ENCODE data around the gene UBAP2L.
"Not testable (repeated sequence)": the region's sequence is repeated elsewhere in the genome, so short reads cannot be mapped to it uniquely, and the experiment has no call there.

UBAP2L gene

DNA sequence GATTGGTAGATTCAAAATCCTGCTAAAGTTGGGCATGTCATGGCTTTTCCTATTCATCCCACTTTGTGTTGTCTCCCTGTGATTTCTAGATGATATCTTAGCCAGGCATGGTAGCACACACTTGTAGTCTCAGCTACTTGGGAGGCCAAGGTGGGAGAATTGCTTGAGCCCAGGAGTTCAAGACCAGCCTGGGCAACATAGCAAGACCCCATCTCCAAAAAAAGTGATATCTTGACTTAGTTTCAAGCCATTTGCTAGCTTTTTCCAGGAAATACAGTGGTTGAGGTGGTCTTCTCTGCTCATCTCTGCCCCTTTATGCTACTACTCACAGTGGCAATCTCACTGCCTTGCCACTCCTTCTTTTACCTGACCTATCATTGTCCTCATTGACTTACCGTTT, 39.4 kb downstream of the UBAP2L start:
- DNase-seq = no peak

DNA sequence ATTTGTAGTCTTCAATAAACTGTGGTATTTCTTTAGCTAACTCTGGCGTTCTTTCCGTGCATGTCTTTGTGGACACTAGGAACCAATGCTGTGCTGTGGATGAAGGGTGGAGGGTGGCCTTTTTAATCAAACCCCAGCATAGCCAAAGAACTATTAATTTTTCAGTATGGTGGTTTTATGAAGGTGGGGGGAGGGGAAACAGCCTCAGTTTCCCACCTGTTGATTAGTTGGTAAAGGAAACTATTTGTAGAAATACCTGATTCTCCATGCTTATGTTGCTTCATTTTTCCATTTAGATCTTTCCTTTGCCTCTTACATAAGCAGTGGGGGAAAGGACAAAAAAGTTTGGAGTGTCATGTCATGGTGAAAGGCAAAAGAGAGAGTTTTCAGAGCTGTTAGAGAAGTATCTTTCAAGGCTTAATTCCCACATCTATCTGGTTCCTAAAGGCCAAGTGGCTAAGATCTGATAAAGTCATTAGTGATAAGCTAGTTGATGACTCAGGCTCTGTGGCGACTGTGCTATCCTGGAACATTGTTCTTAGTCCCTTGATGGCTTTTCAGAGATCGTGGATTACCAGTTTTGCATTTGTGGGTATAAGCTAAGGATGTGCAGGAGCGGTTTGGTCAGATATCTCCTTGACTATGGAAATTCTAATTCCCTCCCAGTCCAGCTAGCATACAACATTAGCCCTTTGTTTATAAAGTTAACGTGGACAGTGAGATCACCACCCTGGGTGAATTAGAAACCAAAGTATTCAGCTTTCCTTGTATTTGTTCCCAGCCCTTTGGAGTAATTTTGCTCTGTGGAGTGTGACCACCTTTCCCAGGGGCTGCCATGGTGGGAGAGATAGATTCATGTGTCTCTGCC, 42.9 kb downstream of the UBAP2L start:
- no peak for DNase-seq

DNA sequence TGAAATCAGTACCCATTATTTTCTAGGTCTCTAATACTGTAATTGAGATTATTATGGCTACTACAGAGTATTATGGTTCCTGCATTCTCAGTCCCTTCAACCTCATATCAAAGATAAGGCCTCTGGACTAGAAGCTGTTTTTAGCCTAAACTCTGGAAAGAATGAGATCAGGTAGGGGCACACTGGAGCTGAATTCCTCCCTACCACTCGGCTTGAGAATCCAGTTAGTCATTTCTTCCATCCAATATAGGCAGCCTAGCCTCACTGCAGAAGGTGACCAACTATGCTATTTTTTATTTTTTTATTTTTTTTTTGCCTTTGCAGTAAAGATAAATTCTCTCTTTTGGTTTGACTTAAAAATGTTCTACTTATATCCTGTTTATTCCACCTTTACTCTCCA, 43.7 kb downstream of the UBAP2L start:
- no peak for DNase-seq

DNA sequence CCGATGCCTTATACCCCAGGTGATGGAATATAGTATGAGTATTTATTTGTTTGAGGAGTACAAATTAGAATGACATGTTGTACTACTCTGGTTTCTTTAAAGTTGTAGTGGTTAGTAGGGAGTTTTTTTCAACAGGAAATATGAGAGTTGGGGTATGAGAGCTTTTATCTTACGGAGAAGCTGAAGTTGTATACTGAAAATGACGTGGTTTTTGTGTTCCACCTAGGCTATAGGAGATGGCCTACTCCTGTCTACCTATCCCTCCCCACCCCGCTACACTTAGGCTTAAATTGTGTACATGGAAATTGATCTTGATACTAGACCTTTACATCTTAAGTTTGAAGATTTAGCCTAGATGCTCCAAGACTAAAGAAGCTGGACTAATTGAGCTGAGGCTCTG, 44.8 kb downstream of the UBAP2L start:
- DNase-seq = no peak

DNA sequence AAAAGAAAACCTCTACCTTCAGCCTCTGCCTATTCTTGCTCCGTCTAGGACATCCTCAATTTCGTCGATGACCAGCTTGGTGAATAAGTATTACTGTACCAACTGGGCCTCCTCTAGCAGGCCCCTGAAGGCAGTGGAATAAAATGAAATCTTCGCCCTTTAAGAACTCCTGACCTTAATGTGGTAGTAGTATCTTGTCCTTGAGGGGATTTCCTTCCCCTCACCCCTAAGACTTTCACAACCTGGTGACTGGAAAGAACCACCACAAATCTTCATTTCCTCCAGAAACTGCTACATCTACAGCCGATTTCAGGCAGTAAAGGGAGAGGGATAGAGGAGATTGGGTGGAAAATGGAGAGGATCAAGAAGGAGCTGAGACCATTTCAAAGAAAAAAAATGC, 50.1 kb downstream of the UBAP2L start:
- no peak for DNase-seq

DNA sequence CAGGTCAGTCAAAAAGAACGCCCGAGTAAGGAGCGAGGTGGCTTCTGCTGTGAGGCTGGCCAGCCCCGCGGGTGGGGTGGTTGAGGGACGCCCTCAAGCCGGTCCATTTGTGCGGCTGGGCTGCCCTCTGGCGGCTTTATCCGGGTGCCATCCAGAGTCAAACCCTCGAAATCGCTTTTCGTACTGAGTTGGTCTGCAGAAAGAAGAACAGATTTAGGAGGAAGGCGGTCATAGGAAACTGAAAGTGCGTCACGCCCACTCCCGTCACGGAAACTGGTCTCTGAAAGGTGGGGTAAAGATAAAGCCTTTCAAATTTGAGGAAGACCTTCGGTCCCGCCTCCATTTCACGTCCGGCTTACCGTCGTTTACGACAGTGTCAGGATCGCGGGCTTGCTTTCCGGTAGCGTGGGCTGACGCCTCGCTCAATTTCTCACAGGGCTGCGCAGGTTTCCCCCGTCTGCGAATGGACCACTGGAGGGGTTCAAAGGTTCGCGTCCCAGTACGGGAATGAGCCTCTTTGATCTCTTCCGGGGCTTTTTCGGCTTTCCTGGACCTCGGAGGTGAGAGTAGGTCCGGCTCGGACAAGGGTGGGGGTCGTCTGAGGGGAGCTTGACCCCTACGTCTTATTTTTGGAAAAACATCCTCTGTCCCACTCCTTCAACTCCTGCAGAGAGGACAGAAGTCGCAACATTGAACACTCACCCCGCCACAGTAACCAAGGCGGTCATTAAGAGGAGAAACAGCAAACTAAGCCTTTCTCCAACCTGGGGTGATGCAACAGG, 51.7 kb downstream of the UBAP2L start, which contains the start of gene HAX1:
Gene HAX1 (plus strand): TSS at position 413 of the 782 bp plus-strand sequence. CDS start 95 bp downstream, at position 508.
- DNase-seq = peak; percentile 91

DNA sequence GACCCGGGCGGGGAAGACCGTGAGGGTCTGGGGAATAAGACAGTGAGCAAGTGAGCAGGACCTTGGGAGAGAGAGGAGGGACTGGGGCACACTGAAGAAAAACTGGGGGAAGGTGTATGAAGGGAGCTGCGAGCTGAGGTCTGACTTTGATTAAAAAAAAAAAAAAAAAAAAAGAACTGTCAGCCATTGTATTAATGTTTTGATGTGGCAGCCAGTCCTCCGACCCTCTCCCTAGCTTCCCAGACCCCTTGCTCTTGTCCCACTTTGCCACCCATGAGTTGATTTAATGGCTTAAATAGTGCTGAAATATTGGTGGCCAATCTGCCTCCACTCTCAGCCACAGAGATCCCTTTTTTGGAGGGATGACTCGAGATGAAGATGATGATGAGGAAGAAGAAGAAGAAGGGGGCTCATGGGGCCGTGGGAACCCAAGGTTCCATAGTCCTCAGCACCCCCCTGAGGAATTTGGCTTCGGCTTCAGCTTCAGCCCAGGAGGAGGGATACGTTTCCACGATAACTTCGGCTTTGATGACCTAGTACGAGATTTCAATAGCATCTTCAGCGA, 52.3 kb downstream of the UBAP2L start:
- no peak for DNase-seq

DNA sequence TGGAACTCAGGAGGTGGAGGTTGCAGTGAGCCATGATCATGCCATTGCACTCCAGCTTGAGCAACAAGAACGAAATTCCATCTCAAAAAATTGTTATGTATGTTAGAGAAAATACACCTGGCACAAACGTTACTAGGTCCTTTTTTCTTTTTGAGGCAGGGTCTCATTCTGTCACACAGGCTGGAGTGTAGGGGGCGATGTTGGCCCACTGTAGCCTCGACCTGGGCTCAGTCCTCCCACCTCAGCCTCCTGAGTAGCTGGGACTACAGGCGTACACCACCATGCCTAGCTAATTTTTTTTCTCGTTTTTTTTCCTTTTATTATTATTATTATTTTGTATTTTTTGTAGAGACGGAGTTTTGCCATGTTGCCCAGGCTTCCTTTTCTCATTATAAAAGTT, 56.0 kb downstream of the UBAP2L start:
- DNase-seq = no peak

DNA sequence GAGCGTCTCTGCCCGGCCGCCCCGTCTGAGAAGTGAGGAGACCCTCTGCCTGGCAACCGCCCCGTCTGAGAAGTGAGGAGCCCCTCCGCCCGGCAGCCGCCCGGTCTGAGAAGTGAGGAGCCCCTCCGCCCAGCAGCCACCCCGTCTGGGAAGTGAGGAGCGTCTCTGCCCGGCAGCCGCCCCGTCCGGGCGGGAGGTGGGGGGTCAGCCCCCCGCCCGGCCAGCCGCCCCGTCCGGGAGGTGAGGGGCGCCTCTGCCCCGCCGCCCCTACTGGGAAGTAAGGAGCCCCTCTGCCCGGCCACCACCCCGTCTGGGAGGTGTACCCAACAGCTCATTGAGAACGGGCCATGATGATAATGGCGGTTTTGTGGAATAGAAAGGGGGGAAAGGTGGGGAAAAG, 66.8 kb downstream of the UBAP2L start:
- not testable (repeated sequence) for DNase-seq

DNA sequence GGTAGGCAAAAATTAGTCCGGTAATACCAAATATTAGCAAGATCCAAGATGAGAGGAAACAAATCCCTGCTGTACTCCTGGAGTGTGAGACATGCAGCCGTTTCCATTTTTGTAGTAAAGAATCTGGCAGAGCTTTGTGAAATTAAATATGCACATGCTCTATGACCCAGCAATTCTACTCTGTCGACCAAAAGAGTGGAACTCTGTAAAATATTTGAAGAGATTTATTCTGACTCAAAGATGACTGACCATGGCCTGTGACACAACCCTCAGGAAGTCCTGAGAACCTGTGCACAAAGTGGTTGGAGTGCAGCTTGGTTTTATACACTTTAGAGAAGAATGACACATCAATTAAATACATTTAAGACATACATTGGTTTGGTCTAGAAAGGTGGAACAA, 67.9 kb downstream of the UBAP2L start:
- DNase-seq = no peak

DNA sequence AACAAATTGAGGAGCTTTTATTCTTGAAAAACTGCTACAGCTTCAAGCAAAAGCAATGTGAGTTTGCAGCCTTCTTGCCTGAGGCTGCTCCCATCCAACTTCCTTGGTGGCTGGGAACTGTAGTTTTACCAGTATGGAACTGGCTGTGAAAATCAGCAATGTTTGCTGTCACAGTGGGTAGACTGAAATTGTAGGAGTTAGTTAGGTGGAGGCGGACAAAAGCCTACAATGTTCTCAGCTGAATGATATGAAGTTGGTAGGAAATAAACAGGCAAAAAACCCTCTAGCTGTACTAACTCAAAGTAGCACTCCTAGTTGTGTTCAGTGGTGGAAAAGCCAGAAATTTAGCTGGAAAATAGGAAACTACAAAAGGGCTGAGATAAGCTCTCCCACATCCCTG, 70.2 kb downstream of the UBAP2L start:
- no peak for DNase-seq

DNA sequence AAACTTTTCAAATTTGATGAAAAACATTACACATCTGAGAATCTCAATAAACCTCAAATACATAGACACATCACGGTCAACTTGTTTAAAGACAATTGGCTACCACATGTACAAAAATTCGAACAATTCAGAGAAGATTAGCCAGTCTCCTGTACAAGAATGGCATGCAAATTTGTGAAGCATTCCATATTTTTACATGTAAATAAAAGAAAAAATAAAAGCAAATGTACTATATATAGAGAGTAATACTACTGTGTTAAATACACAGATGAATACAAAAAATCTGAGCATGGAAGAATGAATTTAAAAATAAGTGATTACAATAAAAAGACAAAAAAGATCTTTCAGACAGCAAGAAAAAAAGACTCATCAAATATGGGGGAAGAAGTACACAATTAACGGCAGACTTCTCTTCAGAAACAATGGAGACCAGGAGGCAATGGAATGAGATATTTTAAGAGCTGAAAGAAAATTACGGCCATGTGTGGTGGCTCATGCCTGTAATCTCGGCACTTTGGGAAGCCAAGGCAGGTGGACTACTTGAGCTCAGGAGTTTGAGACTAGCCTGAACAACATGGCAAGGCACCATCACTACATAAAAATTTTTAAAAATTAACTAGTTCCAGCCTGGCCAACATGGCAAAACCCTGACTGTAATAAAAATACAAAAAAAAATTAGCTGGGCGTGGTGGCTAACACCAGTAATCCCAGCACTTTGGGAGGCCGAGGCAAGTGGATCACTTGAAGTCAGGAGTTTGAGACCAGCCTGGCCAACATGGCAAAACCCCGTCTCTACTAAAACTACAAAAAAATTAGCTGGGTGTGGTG, 74.9 kb downstream of the UBAP2L start:
- DNase-seq = no peak

DNA sequence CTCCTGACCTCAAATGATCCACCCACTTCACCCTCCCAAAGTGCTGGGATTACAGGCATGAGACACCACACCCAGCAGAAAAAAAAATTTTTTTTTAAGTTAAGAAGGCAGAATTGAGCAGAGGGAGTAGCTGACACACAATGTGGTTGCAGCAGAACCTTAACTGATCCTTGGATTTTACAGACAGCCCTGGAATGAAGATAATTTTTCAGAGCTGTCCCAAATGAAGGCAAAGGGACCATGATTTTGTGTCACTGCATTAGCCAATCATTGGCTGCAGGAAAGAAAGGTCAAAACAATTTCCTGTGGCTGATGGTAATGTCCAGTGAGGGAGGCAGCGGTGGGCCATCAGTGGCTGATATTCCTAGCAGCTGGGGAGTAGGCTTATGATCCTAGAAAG, 80.8 kb downstream of the UBAP2L start:
- no peak for DNase-seq

DNA sequence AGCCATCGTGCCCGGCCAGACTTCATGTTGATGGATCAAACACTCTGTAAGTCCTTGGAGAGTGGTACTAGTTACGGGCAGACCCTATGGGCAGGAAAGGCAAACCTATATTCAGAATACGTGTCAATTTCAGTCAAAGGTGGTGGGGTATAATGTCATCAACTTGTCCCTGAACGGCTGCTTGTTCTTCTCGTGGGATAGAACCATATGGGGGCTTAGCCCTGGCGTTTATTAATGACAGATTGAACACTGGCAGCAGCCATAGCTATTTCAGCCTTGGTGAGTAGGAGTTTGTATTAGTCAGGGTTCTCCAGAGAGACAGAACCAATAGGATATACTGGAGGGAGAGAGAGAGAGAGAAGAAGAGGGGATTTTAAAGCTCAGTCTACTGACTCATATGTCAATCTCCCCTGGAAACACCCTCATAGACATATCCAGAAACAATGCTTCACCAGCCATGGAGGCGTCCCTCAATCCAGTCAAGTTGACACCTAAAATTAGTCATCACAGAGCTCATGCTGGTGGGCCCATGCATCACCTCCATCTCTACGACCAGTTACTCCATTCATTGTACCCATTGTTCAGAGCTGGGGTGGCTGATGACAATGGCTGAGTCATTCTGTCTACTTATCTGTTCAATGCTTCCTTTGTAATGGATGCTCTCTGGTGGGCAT, 84.0 kb downstream of the UBAP2L start:
- no peak for DNase-seq

DNA sequence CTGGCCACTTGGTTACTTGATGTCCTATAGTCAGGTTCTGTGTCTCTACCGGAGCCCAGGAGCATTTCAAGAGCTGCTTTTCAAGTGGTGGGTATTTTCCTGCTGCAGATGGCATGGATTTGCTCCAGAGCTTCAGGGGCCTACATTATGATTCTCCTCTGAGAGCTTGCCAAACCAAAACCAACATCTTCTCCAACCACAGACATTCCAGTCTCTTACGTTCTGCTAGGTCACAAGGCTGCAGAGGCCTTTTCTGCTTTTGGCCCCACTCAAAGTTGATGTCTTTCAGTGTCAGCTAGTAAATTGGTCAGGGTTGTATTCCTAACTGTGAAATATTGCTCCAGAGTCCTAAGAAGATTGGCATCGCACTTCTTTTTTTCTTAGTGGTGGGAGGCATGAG, 85.4 kb downstream of the UBAP2L start:
- DNase-seq = no peak

DNA sequence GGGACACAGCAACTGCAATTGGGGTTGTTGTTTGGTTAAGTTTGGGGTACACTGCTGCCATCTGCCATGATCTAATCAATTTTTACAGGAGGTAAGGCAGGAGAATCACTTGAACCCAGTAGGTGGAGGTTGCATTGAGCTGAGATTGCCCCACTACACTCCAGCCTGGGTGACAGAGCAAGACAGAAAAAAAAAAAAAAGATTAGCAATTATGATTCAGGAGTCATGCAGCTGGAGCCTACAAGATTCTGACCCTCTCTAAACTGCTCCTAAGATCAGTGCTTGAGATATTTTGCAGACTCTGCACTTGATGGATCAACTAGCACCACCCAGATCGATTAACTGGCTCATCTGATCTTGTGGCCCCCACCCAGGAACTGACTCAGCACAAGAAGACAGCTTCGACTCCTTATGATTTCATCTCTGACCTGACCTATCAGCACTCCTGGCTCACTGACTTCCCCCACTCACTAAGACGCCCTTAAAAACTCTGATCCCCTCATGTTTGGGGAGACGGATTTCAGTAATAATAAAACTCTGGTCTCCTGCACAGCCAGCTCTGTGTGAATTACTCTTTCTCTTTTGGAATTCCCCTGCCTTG, 87.0 kb downstream of the UBAP2L start:
- DNase-seq = not testable (repeated sequence)

DNA sequence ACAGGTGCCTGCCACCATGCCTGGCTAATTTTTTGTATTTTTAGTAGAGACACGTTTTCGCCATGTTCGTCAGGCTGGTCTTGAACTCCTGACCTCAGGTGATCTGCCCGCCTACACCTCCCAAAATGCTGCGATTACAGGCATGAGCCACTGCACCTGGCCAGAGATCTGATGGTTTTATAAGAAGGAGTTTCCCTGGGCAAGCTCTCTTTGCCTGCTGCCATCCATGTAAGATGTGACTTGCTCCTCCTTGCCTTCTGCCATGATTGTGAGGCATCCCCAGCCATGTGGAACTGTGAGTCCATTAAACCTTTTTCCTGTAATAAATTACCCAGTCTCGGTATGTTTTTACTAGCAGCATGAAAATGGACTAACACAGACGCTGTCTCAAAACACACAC, 88.4 kb downstream of the UBAP2L start:
- not testable (repeated sequence) for DNase-seq

DNA sequence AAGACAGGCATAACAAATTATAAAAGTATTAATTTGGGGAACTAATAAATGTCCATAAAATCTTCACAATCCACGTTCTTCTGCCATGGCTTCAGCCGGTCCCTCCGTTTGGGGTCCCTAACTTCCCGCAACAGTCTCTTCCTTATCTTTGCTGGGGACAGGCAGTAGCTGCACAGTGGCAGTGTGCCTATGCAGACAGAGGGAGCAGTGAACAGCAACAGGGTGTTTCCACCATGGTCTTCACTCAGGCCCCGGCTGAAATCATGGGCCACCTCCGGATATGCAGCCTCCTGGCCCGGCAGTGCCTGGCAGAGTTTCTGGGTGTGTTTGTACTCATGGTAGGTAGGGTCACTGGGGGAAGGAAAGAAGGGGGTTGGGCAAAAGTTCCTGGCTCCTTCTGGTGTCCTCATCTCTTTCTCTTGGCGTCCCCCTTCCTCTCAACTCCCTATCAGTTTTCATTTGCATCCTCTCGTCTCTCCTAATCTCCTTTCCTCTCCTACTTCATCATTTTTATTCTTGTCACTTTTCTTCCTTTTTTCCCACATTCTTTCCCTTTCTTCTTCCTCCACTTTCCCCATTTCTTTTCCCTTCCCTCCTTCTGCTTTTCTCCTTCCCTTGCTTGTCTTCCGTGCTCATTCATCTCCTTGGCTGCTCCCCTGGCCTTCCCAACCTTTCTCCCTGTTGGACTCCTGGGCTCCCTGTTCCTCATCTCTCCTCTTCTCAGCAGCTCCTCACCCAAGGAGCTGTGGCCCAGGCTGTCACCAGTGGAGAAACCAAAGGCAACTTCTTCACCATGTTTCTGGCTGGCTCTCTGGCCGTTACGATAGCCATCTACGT, 91.7 kb downstream of the UBAP2L start:
- DNase-seq = not testable (repeated sequence)

DNA sequence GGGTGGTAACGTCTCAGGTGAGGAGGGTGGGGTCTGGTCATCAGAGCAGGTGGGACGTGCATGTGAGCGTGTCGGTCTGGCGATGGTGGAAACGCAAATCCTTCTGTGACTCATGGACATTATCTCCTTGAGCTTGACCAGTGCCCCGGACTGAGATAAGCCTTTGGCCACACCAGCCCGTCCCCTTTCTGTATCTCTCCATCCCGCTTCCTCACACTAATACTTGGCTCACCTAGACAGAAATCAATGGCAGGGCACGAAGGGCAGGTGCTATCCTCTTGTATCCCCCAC, 92.3 kb downstream of the UBAP2L start:
- no peak for DNase-seq

DNA sequence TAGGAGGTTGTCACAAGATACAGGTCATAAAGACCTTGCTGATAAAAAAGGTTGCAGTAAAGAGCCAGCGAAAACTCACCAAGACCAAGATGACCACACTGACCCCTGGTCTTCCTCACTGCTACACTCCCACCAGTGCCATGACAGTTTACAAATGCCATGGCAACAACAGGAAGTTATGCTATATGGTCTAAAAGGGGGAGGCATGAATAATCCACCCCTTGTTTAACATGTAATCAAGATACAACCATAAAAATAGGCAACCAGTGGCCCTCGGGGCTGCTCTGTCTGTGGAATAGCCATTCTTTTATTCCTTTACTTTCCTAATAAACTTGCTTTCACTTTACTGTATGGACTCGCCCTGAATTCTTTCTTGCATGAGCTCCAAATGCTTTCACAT, 93.5 kb downstream of the UBAP2L start:
- not testable (repeated sequence) for DNase-seq

DNA sequence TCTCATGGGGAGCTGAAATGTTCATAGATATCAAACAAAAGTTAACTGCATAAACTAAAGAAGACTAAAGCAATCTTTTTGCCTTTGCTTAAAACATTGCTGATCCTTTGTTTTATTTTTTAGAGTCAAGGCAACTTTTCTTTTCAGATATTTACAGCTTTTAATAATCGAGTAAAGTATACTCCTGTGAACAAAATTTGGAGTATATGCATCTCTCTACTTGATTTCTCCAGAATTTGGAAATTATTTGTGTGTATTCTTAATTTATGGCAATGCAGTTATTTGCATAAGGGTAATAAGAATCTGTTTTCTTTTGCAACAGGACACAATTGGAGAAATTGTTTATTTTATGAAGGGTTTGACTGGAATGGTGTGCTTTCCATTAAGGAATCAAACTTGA, 95.9 kb downstream of the UBAP2L start:
- DNase-seq = no peak

Data from activated CD4-positive, CD25-positive, alpha-beta regulatory T cell treated with anti-CD3 and anti-CD28 coated beads, Interleukin-2, amount 50 U/mL, for 72 hours (primary cell).